Tibial artery (tissue), 4 donors: Measurements from ENCODE around the gene GTF2F2.

ENCODE experiments used
- DNase-seq, 2 donors: peaks; one replicate each; pipeline ENCODE4 v3.0.0-alpha.2; 2019
- H3K27ac ChIP-seq, 2 donors: fragments of 200-600 bp; sonication (generic) in 1 of 2; 1 replicate in 1 of 2; 2 replicates in 1 of 2; pipeline ENCODE4 v1.5.1; 2018 to 2019; ENCODE audit warnings: mild to moderate bottlenecking in 1 of 2
- H3K27me3 ChIP-seq, 2 donors: fragments of 200-600 bp; sonication (generic) in 1 of 2; one replicate each; pipeline versions ENCODE4 v1.5.1 to v1.6.0; 2016 to 2019
- H3K36me3 ChIP-seq, 3 donors: fragments of 200-600 bp; sonication (generic) in 2 of 3; one replicate each; pipeline ENCODE4 v1.5.1; 2016 to 2019; ENCODE audit warnings: mild to moderate bottlenecking in 2 of 3
- H3K4me1 ChIP-seq, 4 donors: fragments of 200-600 bp; sonication (generic) in 2 of 4; 1 replicate in 3 of 4; 2 replicates in 1 of 4; pipeline ENCODE4 v1.5.1; 2016 to 2019
- H3K4me3 ChIP-seq, 2 donors: fragments of 200-600 bp; sonication (generic) in 1 of 2; 1 replicate in 1 of 2; 2 replicates in 1 of 2; pipeline ENCODE4 v1.5.1; 2018 to 2019; ENCODE audit warnings: mild to moderate bottlenecking in 2 of 2
- H3K9me3 ChIP-seq, 3 donors: fragments of 200-600 bp; sonication (generic) in 1 of 3; one replicate each; pipeline ENCODE4 v1.5.1; 2016 to 2019
- intact Hi-C: fragments of 100-400 bp; cut with DNase I; formaldehyde crosslinking; loops from one replicate; pipeline ENCODE4 v1.15.0; 2023; ENCODE audit warnings: low total_unique reads
- TF ChIP-seq, protein P1 (sequence below), 2 experiments: fragments of 200-600 bp in 1 of 2; fragments of 450-650 bp in 1 of 2; IDR thresholded peaks; one replicate each; pipeline ENCODE4 v1.5.1; 2017 to 2019; ENCODE audit warnings: antibody characterized with exemption in 2 of 2, mild to moderate bottlenecking in 1 of 2, moderate library complexity in 1 of 2

GTF2F2 gene

DNA sequence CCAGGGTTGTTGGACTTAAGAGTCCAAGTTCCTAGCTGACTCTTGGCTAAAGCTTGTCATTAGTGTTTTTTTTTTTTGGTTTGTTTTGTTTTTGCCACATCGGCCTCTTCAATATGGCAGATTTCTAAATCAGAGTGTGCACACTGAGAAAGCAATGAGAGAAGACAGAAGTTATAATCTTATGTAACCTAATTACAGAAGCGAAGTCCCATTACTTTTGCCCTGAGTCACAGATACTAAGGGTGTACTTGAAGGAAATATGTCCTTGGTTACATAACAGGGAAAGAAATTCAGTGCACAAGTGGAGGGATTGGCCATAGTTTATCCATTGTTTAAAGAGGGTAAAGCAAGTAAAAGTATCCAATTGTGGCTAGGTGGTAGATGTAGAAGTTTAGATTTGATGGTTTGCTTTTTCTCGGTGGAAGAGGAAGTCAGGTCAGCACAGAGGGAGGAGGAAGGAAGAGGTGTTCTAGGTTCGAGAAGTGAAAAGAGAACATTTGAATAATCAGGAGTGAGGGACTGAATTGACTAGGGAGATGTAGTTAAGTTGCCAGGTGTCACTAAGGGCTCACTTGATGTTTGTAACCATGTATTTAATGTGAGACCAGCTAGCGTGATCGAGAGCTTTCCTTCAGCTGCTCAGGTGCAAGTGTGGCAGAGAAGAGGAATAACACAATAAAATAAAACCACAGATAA lies 12.2 kb downstream of the GTF2F2 start:
- Histone ChIP-seq H3K27me3 (no peaks in the 10 kb centered on the region), H3K27ac (no peak overlapping the region), H3K4me3 (no peak overlapping the region), H3K4me1 (no peaks in the 10 kb centered on the region), H3K36me3 (no peaks in the 10 kb centered on the region), H3K9me3 (no peaks in the 10 kb centered on the region)
- intact Hi-C loops = no loop called here
- TF ChIP-seq, protein P1, sequence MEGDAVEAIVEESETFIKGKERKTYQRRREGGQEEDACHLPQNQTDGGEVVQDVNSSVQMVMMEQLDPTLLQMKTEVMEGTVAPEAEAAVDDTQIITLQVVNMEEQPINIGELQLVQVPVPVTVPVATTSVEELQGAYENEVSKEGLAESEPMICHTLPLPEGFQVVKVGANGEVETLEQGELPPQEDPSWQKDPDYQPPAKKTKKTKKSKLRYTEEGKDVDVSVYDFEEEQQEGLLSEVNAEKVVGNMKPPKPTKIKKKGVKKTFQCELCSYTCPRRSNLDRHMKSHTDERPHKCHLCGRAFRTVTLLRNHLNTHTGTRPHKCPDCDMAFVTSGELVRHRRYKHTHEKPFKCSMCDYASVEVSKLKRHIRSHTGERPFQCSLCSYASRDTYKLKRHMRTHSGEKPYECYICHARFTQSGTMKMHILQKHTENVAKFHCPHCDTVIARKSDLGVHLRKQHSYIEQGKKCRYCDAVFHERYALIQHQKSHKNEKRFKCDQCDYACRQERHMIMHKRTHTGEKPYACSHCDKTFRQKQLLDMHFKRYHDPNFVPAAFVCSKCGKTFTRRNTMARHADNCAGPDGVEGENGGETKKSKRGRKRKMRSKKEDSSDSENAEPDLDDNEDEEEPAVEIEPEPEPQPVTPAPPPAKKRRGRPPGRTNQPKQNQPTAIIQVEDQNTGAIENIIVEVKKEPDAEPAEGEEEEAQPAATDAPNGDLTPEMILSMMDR (IDR thresholded peaks at IDR 0.05) = no peak
- no peak for DNase-seq

DNA sequence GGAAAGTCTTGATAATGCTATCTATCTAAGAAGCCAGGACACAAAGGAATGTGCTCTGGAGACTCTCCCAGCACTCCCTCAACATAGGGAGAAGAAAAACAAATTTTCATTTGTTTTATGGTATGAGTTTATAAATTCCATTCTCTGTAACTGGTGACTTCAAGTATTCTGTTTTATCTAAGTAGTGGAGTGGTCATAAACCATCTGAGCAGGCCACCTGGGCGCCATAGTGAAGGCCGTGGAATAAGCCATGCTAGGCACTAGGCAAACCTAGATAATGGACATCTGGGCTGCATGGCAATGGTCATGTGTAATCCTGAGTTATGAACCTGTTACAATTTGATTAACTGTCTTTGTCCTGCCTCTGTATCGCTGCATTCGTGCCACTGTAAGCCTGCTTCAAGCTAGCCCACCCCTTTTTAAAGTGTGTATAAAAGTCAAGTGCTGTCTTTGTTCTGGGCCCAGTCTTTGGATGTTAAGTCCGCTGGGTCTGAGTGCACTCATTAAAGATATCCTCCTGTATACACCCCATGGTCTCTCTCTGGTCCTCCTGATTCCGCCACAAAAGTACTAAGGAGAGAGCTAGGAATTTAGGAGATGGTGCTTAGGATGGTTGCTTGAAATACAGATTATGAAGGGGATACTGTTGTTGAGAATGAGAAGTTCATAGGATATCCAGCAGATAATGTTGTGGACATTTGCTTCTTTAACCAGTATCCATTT lies 13.2 kb downstream of the GTF2F2 start:
- Histone ChIP-seq H3K4me3 (no peak overlapping the region), H3K9me3 (no peaks in the 10 kb centered on the region), H3K4me1 (no peaks in the 10 kb centered on the region), H3K36me3 (peaks cover 2 to 7% (median 3%) of the 10 kb centered on the region in 3 donors), H3K27ac (no peak overlapping the region), H3K27me3 (no peaks in the 10 kb centered on the region)
- TF ChIP-seq, protein P1 (IDR thresholded peaks at IDR 0.05) = no peak
- no peak for DNase-seq
- intact Hi-C loops = no loop called here

DNA sequence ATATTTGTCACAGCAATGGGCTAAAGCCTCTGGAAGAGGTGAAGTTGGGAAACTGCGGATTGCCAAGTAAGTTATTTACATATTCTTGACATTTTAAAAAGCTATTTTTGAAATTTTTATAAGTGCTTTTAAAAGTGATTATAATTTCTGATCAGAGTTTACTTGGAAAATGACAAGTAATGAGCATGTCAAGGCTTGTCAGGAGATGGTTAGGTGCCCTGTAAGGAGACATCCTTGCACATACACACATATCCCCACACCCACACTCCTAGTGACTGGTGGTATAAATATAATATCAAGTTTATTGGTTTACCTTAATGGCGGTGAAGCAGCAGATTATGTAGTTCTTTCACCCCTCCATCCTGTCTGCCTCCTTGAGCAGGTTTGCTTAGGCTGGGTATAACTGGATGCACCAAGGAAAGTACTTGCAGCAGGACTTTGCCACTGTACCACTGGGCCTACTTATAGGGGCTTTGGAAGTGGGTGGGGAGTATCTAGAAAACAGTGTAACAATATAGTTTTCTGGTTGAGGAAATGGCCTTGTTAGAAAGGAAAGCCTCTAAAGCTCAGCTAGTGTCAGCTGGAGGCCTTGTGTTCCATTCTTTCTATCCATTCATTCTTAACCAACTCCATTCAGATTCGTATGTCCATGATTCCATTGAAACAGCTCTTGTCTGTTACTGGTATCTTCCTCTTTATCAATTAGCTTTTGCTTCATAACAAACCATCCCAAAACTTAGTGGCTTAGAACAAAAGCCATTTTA lies 16.6 kb downstream of the GTF2F2 start:
- Histone ChIP-seq H3K4me1 (no peaks in the 10 kb centered on the region), H3K36me3 (peaks cover 6 to 19% (median 9%) of the 10 kb centered on the region in 3 donors), H3K9me3 (no peaks in the 10 kb centered on the region), H3K27ac (no peak overlapping the region), H3K4me3 (no peak overlapping the region), H3K27me3 (no peaks in the 10 kb centered on the region)
- DNase-seq = no peak
- TF ChIP-seq, protein P1 (IDR thresholded peaks at IDR 0.05) = no peak
- intact Hi-C loops = no loop called here

DNA sequence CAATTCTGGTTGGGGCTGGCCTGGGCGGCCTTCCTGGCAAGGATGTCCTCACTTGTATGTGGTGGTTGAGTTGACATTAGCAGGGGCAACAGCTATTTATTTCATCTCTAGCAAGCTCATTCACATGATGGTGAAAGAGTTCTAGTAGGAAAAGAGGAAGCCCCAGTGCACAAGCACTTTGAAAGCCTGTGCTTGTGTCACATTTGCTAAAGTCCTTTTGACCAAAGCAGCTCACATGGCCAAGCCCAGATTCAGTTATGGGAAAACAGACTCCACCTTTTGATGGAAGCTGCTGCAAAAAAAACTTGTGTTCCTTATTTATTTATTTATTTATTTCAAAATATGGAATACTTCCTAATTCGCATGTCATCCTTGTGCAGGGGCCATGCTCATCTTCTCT lies 17.2 kb downstream of the GTF2F2 start:
- no peak overlapping the region for H3K27ac ChIP-seq
- H3K27me3 ChIP-seq = no peaks in the 10 kb centered on the region
- intact Hi-C loops = no loop called here
- TF ChIP-seq, protein P1 (IDR thresholded peaks at IDR 0.05) = no peak
- DNase-seq = no peak
- no peak overlapping the region for H3K4me3 ChIP-seq
- no peaks in the 10 kb centered on the region for H3K9me3 ChIP-seq
- H3K36me3 ChIP-seq = peaks cover 6 to 19% (median 9%) of the 10 kb centered on the region in 3 donors
- H3K4me1 ChIP-seq = peaks cover 0 to under 1% (median 0%) of the 10 kb centered on the region in 4 donors

DNA sequence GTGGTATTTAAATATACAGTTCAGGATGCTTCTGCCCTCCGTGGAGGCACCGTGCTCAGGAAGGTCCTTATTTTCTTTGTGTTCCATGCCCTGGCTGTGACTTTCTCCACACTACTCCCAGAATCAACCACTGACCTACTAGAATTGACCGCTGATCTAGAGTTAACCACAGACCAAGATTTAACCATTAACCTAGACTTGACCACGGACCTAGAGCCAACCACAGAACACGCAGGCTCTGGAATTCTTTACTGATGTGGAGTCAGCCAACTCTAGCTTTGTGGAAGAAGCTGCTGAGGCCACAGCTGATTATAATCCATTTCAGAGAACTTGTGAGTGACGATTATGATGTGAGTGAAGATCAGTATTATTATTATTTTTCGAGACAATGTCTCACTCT lies 18.0 kb downstream of the GTF2F2 start:
- no peak overlapping the region for H3K27ac ChIP-seq
- H3K36me3 ChIP-seq = peaks cover 6 to 19% (median 9%) of the 10 kb centered on the region in 3 donors
- DNase-seq = no peak
- H3K4me3 ChIP-seq = no peak overlapping the region
- peaks cover 0 to 6% (median 0%) of the 10 kb centered on the region in 4 donors for H3K4me1 ChIP-seq
- intact Hi-C loops = no loop called here
- H3K9me3 ChIP-seq = no peaks in the 10 kb centered on the region
- TF ChIP-seq, protein P1 (IDR thresholded peaks at IDR 0.05) = no peak
- no peaks in the 10 kb centered on the region for H3K27me3 ChIP-seq
